ENCODE data around the gene C4orf50.
"Not testable (repeated sequence)": the region's sequence is repeated elsewhere in the genome, so short reads cannot be mapped to it uniquely, and the experiment has no call there.

C4orf50 gene

DNA sequence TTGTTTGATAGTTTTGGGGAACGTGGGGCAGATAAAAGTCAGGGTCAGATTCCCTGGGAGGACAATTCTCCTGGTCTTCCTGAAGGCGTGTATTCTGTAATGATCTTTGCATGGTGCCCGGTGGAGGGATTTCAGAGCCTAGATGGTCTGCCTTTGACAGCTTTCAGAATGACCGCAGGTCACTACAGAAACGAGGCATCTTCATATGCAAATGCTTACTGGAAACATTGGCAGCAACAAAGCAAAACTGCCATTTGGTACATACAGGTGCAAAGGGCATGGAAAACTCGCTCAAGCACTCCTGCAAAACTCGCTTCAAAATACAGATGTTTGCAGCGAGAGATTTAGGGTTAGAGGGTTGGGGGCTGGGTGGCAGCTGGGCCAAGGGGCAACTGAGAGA lies 8.8 kb downstream of the C4orf50 start:
- no peak overlapping the region for H3K4me3 ChIP-seq (ENCODE audit: low read depth, low read length)
- TF ChIP-seq CTCF (IDR thresholded peaks at IDR 0.05; ENCODE audit: low read depth, low read length): no peak

GRCh38 chr4:6008766-6009385 lies 9.4 kb downstream of the C4orf50 start:
- H3K4me3 ChIP-seq (ENCODE audit: low read depth, low read length): no peak overlapping the region
- TF ChIP-seq CTCF (IDR thresholded peaks at IDR 0.05; ENCODE audit: low read depth, low read length): no peak

- no peak overlapping the region for H3K4me3 ChIP-seq (ENCODE audit: low read depth, low read length)
Measured at GRCh38 chr4:6008092-6008551, 10.1 kb downstream of the C4orf50 start.

GRCh38 chr4:6005175-6005574 lies 13.1 kb downstream of the C4orf50 start:
- H3K4me3 ChIP-seq (ENCODE audit: low read depth, low read length): no peak overlapping the region
- TF ChIP-seq CTCF (IDR thresholded peaks at IDR 0.05; ENCODE audit: low read depth, low read length): no peak

More at GRCh38 chr4:6008092-6008551, 10.1 kb downstream of the C4orf50 start:
- TF ChIP-seq CTCF (IDR thresholded peaks at IDR 0.05; ENCODE audit: low read depth, low read length): no peak

GRCh38 chr4:6003485-6003884 lies 14.7 kb downstream of the C4orf50 start:
- H3K4me3 ChIP-seq (ENCODE audit: low read depth, low read length): not testable (repeated sequence)

- TF ChIP-seq CTCF (IDR thresholded peaks at IDR 0.05; ENCODE audit: low read depth, low read length): no peak
- H3K4me3 ChIP-seq (ENCODE audit: low read depth, low read length): no peak overlapping the region
Measured at GRCh38 chr4:6002926-6003325, 15.3 kb downstream of the C4orf50 start.

DNA sequence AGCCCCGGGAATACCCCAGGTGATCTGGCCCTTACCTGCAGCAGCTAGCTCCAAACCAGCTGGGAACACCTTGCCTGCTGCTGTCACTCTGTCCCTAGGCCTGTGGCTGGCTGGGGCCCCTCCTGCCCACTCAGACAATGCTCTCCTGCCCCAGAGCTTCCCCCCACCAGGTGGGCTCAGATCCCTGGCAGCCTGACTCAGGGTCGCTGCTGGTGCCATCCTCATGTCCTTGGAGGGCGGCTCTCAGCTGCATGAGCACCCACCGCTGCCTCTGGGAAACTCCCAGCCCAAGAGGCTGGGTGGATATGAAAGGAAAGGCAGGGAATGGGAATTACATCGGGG lies 15.8 kb downstream of the C4orf50 start:
- TF ChIP-seq CTCF (IDR thresholded peaks at IDR 0.05; ENCODE audit: low read depth, low read length): no peak
- no peak overlapping the region for H3K4me3 ChIP-seq (ENCODE audit: low read depth, low read length)

Data from WI38 (cell line).